ENCODE data around the gene FANCF.

Gene FANCF

DNA sequence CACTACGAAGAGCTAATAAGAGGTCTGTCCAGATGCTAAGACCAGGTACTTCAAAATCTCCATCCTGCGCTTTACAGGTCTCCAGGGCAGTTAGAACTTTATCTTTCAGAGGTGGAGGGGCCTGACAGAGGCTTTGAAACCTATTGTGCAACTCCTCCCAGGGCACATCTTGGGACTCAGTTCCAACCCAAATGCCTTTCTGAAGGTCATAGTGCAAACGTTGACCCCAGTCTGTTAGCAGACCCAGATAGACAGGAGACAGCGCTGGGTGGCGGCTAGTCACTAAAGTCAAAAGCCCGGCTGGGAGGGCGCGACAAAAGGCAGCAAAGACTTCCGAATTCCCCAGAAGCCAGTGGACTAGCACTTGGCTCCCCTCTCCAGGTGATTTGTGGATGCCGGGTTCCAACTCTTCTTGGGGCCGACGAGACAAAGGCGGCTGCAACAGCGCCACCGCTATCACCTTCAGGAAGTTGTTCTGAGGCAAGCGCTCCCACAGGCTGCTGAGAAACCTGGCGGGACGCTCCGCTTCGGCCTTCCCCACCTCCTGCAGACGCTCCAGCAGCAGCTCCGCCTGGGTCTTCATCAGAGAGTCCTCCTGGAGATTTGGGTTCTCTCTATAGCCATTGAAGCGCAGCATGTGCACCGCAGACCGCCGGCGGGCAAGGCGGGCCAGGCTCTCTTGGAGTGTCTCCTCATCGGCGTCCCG lies 728 bp downstream of the FANCF start:
- DNase-seq: peak; percentile 93

DNA sequence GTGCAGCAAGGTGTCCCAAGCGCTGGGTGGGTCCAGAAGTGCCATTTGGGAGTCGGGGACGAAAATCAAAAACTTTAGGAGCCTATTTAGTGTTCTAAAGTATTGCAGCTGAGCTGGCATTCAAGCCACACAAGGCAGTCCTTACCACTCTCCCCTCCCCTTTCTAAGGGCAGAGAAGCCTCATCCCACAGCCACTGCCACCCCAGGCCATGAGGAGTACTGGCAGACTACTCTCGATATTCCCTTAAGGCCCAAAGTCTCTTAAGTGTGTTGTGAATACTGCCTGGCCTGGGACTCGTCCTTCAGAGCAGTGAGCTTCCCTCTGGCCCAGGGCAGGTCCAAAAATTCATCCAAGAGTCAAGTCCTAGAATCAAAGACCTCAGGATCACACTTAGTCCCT lies 7.8 kb downstream of the FANCF start:
- peak; percentile 51 for DNase-seq

DNA sequence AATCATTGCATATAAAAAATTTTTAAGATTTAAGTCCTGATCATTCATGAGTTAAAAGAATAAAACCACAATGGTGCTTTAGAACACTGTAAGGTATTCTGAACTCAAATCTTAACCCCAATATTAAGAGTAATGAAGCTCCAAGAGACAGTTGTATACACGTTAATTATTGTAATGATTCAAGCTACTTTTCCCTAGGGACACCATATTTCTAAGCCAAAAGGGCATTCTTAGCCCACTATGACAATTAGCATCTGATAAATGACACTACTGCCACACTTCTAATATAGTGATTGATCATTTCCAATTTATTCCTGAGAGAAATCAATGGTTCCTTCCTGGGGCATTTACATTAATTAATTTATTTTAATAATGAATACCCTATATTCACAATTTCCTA lies 21.7 kb downstream of the FANCF start:
- DNase-seq: no peak

DNA sequence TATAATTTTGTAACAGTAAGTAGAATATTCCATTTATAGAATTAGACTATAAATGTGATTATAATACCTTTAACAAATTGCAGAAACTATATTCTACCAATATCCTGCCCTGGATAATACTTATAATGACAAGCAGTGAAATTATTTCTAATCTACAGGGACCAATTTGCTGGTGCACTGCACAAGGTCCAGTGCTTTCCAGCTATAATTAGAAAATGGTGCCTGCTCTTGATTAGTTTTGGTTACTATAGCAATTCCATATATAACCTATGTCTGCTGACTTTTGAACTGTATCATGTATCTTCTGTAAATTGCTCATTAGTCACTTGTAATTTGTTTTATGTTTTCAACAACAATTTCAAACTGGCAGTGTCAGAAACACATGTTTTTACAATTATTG lies 23.1 kb downstream of the FANCF start:
- DNase-seq: peak; percentile 56

DNA sequence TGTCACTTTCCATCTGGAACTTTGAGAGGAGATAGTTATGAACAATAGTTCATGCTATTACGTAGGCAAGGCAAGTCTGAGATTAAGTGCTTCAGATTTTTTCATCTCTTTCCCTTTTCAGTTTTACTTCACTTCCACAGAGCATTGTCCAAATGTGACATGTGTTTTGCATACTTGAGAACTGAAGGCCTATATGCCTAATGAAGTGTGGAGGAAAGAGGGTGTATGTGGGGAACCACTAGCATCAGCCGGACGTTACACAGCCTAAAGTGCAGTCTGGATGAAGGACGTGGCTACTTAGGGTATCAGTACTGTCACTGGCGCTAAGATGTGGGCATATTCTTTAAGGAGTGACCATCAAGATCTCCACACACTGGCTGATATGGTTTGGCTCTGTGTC lies 26.2 kb downstream of the FANCF start:
- DNase-seq: no peak

DNA sequence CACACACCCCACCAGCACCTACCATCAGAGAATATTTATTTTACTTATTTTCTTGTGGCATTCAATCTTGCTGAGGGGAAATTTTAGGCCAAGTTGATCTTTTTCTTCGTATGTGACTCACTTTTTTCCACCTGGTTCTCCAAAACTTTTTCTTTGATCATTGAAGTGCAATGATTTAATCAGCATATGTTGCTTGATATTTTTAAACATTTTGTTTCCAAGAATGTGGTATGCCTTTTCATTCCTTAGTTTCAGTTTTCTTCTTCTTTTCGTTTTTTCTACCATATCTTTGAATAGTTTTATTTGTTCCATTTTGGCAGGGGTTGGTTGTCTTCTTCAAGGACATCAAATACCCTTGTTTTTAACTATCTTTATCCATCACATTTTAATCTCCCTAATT lies 28.6 kb downstream of the FANCF start:
- no peak for DNase-seq

DNA sequence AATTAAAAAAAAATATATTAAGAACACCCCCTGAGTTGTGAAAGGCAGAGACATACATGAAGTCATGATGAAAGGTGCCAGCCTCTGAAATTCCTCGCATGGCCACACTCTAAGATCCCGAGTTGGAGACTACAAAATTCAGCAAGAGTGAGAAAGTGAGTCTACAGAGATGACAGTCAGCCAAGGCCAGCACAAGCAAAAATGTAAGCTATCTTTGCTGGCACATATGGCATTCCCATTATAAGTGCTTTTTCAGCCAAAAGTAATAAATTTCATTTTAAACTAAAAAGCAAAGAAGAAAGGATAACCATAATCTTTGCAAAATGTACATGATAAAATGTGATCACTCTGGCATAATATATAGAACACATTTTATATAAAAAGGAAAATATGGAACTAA lies 40.6 kb downstream of the FANCF start:
- peak; percentile 54 for DNase-seq

DNA sequence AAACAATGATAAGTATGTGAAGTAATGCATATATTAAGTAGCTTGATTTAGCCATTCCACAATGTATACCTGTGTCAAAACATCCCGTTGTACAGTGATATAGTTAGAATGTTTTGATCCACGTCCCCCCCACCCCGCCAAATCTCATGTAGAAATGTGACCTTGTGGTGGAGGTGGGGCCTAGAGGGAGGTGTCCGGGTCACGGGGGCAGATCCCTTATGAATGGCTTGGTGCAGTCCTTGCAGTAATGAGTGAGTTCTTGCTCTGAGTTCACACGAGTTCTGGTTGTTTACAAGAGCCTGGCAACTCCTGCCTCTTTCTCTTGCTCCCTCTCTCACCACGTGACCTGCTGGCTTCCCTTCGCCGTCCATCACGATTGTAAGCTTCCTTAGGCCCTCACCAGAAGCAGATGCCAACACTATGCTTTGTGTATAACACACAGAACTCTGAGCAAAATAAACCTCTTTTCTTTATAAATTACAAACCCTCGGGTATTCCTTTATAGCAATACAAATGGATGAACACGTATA lies 41.6 kb downstream of the FANCF start:
- no peak for DNase-seq

DNA sequence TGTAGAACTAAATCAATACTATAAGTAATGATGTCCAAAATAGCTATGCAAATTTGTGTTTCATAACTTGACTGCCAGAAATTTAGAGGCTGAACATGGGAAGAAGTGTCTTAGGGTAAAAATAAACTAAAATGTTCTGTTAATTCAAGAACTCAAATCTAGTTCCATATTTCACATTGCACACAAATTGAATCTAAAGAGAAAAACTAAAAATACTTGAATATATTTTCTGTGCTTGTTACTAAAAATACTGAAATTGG lies 43.5 kb downstream of the FANCF start:
- DNase-seq: no peak

DNA sequence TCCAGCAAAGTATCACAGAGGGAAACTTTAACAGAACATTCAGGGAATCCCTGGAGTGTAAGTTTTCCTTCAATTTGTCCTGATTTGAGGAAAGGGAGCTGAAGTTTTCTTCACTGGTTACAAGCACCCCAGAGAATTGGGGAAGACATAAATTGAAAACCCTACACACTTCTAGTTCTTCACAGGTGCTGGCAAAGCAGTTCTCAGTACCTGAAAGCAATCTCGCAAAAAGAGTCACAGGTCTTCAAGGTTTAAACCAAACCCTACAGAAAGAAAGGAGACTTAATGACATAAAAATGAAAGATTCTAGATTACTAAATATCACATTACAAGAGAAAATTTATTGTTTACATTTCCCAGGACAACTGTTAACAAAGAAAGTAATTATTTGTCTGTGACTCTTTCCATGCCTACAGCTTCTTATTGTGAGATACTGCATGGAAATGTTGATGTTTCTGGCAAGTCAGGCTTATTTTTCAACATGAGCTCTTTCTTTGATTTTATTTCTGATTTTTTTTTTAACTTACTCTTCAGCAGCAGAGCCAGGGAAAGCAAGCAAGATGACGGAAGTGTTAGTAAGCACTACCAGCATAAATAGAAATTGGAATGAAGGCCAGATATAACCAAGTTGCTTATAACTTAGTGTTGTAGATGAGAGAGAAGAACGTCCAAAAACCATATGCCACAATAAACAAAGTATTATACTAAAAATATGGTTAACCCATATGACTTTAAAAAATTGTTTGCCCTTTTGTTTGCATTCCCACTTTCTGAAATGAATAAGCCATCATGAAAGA lies 44.1 kb downstream of the FANCF start:
- no peak for DNase-seq

DNA sequence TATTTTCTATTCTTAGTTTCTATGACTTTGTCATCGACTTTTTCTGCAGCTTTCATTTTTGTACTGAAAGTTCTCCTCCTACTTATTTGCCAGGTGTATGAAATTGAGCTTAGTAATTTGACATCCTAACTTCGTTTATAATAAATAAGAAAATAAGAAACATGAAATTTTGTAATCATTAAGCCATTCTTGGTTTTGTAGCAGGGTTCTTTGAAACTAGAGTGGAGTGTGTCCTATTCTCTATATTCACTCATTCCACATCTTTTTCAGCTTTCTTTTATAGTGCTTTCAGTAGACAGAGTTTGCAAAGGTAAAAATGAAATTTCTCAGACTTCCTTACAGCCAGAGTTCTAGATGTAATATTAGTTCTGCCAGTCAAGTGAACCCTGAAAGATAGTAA lies 47.8 kb downstream of the FANCF start:
- DNase-seq: no peak

All from NCI-H69 (cell line).